Right lobe of liver (tissue), 6 donors: ENCODE results near the gene ZNF506. TPM values are rescaled to one million over a fixed set of nuclear protein-coding genes. Genes with fewer than 3 reads are reported as not detected.
"Not testable (repeated sequence)": the region's sequence is repeated elsewhere in the genome, so short reads cannot be mapped to it uniquely, and the experiment has no call there.

Experiments
- ATAC-seq, 4 donors: fragments of 200-7000 bp; cut with Tn5 transposase; one replicate each; pipeline ENCODE4 v1.9.1; 2020; ENCODE audit warnings: mild to moderate bottlenecking in 4 of 4, moderate library complexity in 4 of 4
- DNase-seq, 3 donors: peaks; one replicate each; pipeline ENCODE4 v3.0.0-alpha.2; 2020
- H3K27ac ChIP-seq, 3 donors: fragments of 200-600 bp; one replicate each; pipeline ENCODE4 v1.8.0; 2022
- H3K27me3 ChIP-seq, 2 donors: fragments of 200-600 bp; one replicate each; pipeline ENCODE4 v1.8.0; 2022
- H3K36me3 ChIP-seq, 4 donors: fragments of 200-600 bp; sonication (generic) in 1 of 4; one replicate each; pipeline versions ENCODE4 v1.5.1 to v1.8.0; 2017 to 2022; ENCODE audit warnings: control low read depth in 1 of 4
- H3K4me1 ChIP-seq, 4 donors: fragments of 200-600 bp; sonication (generic) in 1 of 4; one replicate each; pipeline versions ENCODE4 v1.5.1 to v1.8.0; 2017 to 2022; ENCODE audit warnings: control low read depth in 1 of 4
- H3K4me3 ChIP-seq, 3 donors: fragments of 200-600 bp; one replicate each; pipeline ENCODE4 v1.8.0; 2022
- H3K9me3 ChIP-seq, 4 donors: fragments of 200-600 bp; sonication (generic) in 1 of 4; one replicate each; pipeline versions ENCODE4 v1.5.1 to v1.8.0; 2017 to 2022; ENCODE audit warnings: control low read depth in 1 of 4
- POLR2A ChIP-seq: fragments of 450-650 bp; IDR thresholded peaks from one replicate; pipeline ENCODE4 v1.6.1; 2017; ENCODE audit warnings: antibody characterized with exemption, mild to moderate bottlenecking
- WGBS: methylation state at CpG from one replicate; pipeline ENCODE4 v1.1.6; 2018; ENCODE audit warnings: low coverage, low lambda C conversion rate; ENCODE audit not compliant: insufficient coverage; ENCODE audit errors: missing lambda C conversion rate; 5-methylcytosine and 5-hydroxymethylcytosine counted together
- intact Hi-C, 2 donors: fragments of 100-400 bp; cut with DNase I; formaldehyde crosslinking; loops; one replicate each; pipeline versions ENCODE4 v1.11.2 to v1.14.1; 2022
- small RNA-seq, 2 experiments: library from RNA; depleted of rRNA; stranded (forward); fragments of <200 nt; gene quantifications; one replicate each; pipeline ENCODE3, GENCODE V24; 2016
- total RNA-seq, 6 experiments: library from RNA; depleted of rRNA in 2 of 6; stranded (reverse); fragments of >200 nt in 2 of 6; fragmentation: NEBNext Ultra II Directional in 3 of 6; extraction: Animal tissue kit (Norgen Biotek cat#: 25700) in 3 of 6; gene quantifications; one replicate each; pipeline versions ENCODE4 v1.1.0 to v1.2.4, GENCODE V29; 2016 to 2023
- TF ChIP-seq, protein P1 (sequence below), 4 donors: fragments of 200-600 bp in 3 of 4; fragments of 450-650 bp in 1 of 4; IDR thresholded peaks; one replicate each; pipeline versions ENCODE4 v1.5.1 to v1.8.0; 2016 to 2022; ENCODE audit warnings: antibody characterized with exemption in 4 of 4, mild to moderate bottlenecking in 2 of 4
- donor health status: DM: no; HTN: yes; CAD: no.
- donor health status: DM: no; HTN: no; CAD: no.
- donor health status: DM: no; HTN: no; CAD: no.
- donor health status: DM: no; HTN: yes; CAD: no.
- donor health status: DM: no; HTN: yes; CAD: no.

ZNF506 gene
- total RNA-seq, 6 experiments from 2014 or later: 2.2 to 8.6 (median 3.2) TPM

- no peaks in the 10 kb centered on the region for H3K9me3 ChIP-seq
- H3K27me3 ChIP-seq: no peaks in the 10 kb centered on the region
- H3K4me3 ChIP-seq: no peak overlapping the region
- DNase-seq (peak in 1 of 3 donors; percentile 40), ATAC-seq (no peak)
- H3K27ac ChIP-seq: no peak overlapping the region
- intact Hi-C loops: no loop called here
- no peaks in the 10 kb centered on the region for H3K36me3 ChIP-seq
- TF ChIP-seq POLR2A: no peak
- TF ChIP-seq, protein P1, sequence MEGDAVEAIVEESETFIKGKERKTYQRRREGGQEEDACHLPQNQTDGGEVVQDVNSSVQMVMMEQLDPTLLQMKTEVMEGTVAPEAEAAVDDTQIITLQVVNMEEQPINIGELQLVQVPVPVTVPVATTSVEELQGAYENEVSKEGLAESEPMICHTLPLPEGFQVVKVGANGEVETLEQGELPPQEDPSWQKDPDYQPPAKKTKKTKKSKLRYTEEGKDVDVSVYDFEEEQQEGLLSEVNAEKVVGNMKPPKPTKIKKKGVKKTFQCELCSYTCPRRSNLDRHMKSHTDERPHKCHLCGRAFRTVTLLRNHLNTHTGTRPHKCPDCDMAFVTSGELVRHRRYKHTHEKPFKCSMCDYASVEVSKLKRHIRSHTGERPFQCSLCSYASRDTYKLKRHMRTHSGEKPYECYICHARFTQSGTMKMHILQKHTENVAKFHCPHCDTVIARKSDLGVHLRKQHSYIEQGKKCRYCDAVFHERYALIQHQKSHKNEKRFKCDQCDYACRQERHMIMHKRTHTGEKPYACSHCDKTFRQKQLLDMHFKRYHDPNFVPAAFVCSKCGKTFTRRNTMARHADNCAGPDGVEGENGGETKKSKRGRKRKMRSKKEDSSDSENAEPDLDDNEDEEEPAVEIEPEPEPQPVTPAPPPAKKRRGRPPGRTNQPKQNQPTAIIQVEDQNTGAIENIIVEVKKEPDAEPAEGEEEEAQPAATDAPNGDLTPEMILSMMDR (IDR thresholded peaks at IDR 0.05): no peak
- H3K4me1 ChIP-seq: no peaks in the 10 kb centered on the region
- 47% methylated on average over 3 of the region's 17 CpGs for WGBS
Observed at GRCh38 chr19:19745496-19746285, 75.9 kb downstream of the ZNF506 start.

- Histone ChIP-seq H3K27me3 (no peaks in the 10 kb centered on the region), H3K27ac (no peak overlapping the region), H3K4me3 (no peak overlapping the region), H3K36me3 (no peaks in the 10 kb centered on the region), H3K4me1 (no peaks in the 10 kb centered on the region), H3K9me3 (no peaks in the 10 kb centered on the region)
- no peak for ATAC-seq
- WGBS: 90% methylated on average over 4 of the region's 17 CpGs
- peak in 1 of 3 donors; percentile 41 for DNase-seq
- no peak for TF ChIP-seq POLR2A
- TF ChIP-seq, protein P1 (IDR thresholded peaks at IDR 0.05): no peak
- intact Hi-C loops: no loop called here
Observed at GRCh38 chr19:19744641-19745040, 76.9 kb downstream of the ZNF506 start.

DNA sequence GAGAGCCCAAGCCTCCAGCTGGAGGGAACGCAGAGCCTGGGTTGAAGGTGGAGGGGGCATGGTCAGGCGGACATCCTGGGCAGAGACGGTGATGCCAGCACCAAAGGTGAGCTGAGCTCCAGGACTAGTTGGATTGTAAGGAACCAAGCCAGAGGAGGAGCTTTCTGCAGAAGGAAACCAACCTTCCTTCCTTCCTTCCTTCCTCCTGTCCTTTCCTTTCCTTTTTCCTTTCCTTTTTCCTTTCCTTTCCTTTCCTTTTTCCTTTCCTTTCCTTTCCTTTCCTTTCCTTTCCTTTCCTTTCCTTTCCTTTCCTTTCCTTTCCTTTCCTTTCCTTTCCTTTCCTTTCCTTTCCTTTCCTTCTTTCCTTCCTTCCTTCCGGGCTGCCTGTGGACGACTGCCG is 77.6 kb downstream of the ZNF506 start:
- H3K27ac ChIP-seq, ATAC-seq, H3K4me3 ChIP-seq, H3K4me1 ChIP-seq, DNase-seq, H3K9me3 ChIP-seq, H3K36me3 ChIP-seq, H3K27me3 ChIP-seq, intact Hi-C loops: not testable (repeated sequence)
- 62% methylated on average over 5 of the region's 6 CpGs for WGBS

DNA sequence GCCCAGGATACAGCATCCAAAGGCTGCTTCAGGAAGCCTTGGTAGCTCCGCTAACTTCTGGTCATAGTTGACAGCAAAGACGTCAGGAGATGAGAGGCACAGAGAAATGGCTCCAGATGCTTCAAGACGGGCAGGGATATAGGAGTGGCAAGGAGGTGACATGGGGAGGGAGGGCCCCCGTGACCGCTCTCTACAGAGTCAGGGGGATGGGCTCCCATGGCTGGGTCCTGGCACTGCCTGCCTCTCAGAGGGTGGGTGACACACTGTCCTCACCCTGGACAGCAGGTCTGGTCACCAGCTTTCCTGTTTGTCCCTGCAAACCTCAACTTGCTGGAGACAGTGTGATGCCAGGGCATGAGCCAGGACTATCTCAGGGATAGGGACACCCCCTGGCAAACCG is 78.4 kb downstream of the ZNF506 start:
- Histone ChIP-seq H3K4me3 (no peak overlapping the region), H3K36me3 (no peaks in the 10 kb centered on the region), H3K9me3 (no peaks in the 10 kb centered on the region), H3K4me1 (no peaks in the 10 kb centered on the region), H3K27ac (no peak overlapping the region), H3K27me3 (no peaks in the 10 kb centered on the region)
- intact Hi-C loops: no loop called here
- TF ChIP-seq POLR2A: no peak
- TF ChIP-seq, protein P1 (IDR thresholded peaks at IDR 0.05): no peak
- ATAC-seq (no peak), DNase-seq (no peak)
- 55% methylated on average over 4 of the region's 6 CpGs for WGBS

DNA sequence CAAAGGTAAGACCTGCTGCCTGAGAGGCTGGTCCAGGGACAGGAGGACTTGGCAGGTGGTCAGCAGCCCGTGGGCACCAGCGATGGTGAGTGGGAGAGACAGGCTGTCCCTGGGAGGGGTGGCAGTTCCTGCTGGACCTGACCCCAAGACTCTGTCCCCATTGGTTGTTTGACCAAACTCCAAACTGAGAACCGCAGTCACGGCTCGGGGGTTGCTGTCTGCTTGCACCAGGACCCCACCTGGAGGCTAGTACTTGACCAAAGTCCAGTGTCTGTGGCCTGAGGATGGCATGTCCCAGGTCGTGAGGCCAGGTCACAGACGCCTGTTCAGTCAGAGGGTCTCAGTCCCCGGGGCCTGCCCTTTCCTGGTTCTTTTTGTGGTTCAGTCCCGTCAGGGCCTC is 78.8 kb downstream of the ZNF506 start:
- Histone ChIP-seq H3K36me3 (no peaks in the 10 kb centered on the region), H3K4me3 (no peak overlapping the region), H3K27ac (no peak overlapping the region), H3K27me3 (no peaks in the 10 kb centered on the region), H3K4me1 (no peaks in the 10 kb centered on the region), H3K9me3 (no peaks in the 10 kb centered on the region)
- ATAC-seq (no peak), DNase-seq (no peak)
- no peak for TF ChIP-seq POLR2A
- TF ChIP-seq, protein P1 (IDR thresholded peaks at IDR 0.05): no peak
- intact Hi-C loops: no loop called here
- 77% methylated on average over 5 of the region's 9 CpGs for WGBS

Small RNAs within 50 kb of the gene (small RNA-seq; reads per million reads assigned to genes)
- 0 reads per million in 2 experiments for gene AC011477.5

Other genes with a start within 250 kb of the ZNF506 start
- under 1 TPM in 1 of 6 experiments, not detected in 5; 0.87 TPM for gene PBX4, start 203.1 kb downstream of the ZNF506 start, total RNA-seq
- gene LPAR2, start 193.5 kb downstream of the ZNF506 start, total RNA-seq: 1 to 10 TPM; 1.7 to 2.7 (median 2.2) TPM
- 1 to 10 TPM; 3.5 to 8.0 (median 4.4) TPM for gene GMIP, start 178.1 kb downstream of the ZNF506 start, total RNA-seq
- 100 to 1,000 TPM in 1 of 6 experiments, 10 to 100 TPM in 5; 26.3 to 159 (median 28.0) TPM for gene ATP13A1, start 158.1 kb downstream of the ZNF506 start, total RNA-seq
- 1 to 10 TPM; 1.7 to 5.1 (median 3.0) TPM for gene ZNF101, start 152.9 kb downstream of the ZNF506 start, total RNA-seq
- gene ZNF14, start 88.6 kb downstream of the ZNF506 start, total RNA-seq: under 1 TPM; 0.25 to 0.67 (median 0.41) TPM
- 1 to 10 TPM; 3.6 to 6.7 (median 4.4) TPM for gene ZNF253, start 44.1 kb upstream of the ZNF506 start, total RNA-seq
- gene ZNF93, start 79.2 kb upstream of the ZNF506 start, total RNA-seq: 1 to 10 TPM in 2 of 6 experiments, under 1 TPM in 4; 0.35 to 1.6 (median 0.81) TPM
- 1 to 10 TPM in 5 of 6 experiments, under 1 TPM in 1; 1.00 to 3.3 (median 2.5) TPM for gene ZNF682, start 217.8 kb upstream of the ZNF506 start, total RNA-seq